ENCODE data around the gene ABCG4.

The ABCG4 gene

DNA sequence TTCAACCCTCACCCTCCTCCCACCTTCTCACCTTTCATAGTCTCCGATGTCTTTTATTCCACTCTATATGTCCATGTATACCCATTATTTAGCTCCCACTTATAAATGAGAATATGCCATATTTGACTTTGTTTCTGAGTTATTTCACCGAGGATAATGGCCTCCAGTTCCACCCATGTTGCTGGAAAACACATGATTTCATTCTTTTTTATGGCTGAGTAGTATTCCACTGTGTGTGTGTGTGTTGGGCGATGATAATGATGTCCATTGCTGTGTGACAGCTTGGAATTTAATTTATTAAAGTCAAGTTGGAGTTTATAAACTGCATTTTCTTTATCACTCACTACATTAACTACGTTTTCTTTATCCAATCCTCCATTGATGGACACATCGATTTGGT is 30.6 kb upstream of the ABCG4 start:
- TF ChIP-seq, protein P1, sequence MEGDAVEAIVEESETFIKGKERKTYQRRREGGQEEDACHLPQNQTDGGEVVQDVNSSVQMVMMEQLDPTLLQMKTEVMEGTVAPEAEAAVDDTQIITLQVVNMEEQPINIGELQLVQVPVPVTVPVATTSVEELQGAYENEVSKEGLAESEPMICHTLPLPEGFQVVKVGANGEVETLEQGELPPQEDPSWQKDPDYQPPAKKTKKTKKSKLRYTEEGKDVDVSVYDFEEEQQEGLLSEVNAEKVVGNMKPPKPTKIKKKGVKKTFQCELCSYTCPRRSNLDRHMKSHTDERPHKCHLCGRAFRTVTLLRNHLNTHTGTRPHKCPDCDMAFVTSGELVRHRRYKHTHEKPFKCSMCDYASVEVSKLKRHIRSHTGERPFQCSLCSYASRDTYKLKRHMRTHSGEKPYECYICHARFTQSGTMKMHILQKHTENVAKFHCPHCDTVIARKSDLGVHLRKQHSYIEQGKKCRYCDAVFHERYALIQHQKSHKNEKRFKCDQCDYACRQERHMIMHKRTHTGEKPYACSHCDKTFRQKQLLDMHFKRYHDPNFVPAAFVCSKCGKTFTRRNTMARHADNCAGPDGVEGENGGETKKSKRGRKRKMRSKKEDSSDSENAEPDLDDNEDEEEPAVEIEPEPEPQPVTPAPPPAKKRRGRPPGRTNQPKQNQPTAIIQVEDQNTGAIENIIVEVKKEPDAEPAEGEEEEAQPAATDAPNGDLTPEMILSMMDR (conservative IDR thresholded peaks at IDR 0.05), result no peak
- TF ChIP-seq ZFX (IDR thresholded peaks at IDR 0.05), result no peak
- H3K27ac ChIP-seq, result no peak overlapping the region

DNA sequence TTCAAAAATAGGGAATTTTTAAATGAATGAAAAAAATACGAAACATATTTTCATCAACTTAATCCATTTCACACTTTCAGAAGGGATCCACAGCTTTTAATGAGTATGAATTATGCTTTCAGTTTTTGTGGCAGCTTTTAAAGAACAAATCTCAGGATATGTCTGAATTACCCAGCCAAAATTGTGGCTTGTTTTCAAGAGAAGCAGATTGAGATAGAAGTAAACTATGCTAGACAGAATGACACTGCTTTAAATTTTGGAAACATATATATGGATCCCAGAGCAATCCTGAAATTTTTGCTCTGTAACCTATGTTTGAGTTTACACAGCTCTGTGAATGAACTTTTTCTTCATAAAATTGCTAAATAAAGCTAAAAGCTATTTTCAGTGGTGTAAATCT is 29.9 kb upstream of the ABCG4 start:
- H3K27ac ChIP-seq, result no peak overlapping the region
- TF ChIP-seq ZFX (IDR thresholded peaks at IDR 0.05), result no peak

DNA sequence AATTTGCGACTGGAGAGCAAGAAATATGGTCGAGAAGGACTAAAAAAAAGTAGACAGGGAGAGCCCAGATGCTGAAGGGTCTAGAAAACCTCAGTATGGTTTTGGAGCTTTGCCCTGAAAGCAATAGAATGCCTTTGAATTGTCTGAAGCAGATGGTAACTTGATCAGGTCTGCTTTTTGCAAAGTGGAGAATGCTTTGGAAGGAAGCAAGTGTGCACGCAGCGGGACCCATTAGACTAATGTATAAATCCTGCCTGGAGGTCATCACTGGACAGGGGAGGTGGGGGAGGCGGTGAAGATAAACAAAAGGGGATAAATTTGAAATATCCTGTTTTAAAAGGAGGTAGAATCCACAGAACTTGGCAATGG is 28.2 kb upstream of the ABCG4 start:
- TF ChIP-seq ZFX (IDR thresholded peaks at IDR 0.05), result no peak
- H3K27ac ChIP-seq, result peak overlapping the region; percentile 78

DNA sequence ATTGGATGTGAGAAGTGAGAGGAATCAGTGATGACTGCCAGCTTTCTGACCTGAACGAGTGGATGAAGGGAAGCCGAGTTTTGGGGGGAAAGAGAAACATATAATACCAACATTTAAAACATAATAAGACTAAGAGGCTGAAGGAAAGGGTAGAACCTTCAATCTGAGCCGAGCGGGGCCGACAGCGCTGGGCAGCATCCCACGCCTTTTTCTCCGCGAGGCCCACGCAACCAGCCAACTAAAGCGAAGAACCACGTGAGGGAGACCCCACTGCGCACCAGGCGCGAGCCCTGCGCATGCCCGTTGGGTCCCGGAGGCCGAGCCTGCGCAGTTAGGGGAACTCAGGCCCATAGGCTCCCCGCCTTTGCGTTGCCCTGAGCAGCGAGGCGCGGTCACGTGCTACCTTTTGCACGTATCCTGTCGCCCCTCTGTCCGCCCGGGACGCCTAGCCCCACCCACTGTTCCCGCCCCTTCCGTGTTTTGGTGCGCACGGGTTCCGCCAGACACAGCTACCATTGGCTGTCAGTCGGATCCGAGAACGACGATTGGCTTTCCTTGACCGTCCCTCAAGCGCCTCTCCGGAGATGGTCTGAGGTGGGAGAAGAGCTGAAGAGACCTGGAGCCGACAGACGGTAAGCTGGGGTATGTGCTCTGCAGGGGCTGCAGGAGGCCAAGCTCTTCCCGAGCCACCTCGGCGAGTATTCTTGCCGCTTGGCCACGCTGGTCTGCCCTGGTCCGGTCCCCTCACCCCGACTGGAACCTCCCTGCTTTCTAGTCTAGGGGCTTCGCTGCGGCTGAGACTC is 27.6 kb upstream of the ABCG4 start, which contains the start of gene HINFP:
Gene HINFP (plus strand): TSS at position 573 of the 803 bp plus-strand sequence. CDS start 5,365 bp downstream, outside the sequence.
- peak within 1 kb of the TSS; percentile 78 for H3K27ac ChIP-seq
- no peak for TF ChIP-seq ZFX (IDR thresholded peaks at IDR 0.05)
- TF ChIP-seq, protein P1 (conservative IDR thresholded peaks at IDR 0.05), result no peak

DNA sequence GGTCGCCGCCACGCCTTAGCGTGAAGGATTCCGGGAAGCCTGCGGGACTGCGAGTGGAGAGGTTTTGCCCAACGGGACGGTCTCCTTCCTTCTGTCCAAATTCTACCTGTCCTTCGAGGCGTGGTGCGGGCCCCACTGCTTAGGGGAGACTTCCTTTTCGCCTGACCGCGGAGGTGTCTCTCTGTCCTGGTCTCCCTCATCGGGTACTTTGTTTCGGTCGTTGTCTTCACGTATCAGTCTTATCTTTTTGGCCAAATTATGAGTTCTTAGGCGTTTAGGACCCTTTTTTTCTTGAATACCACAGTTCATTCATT is 27.1 kb upstream of the ABCG4 start:
- H3K27ac ChIP-seq, result peak overlapping the region; percentile 78
- no peak for TF ChIP-seq ZFX (IDR thresholded peaks at IDR 0.05)
- TF ChIP-seq, protein P1 (conservative IDR thresholded peaks at IDR 0.05), result no peak

DNA sequence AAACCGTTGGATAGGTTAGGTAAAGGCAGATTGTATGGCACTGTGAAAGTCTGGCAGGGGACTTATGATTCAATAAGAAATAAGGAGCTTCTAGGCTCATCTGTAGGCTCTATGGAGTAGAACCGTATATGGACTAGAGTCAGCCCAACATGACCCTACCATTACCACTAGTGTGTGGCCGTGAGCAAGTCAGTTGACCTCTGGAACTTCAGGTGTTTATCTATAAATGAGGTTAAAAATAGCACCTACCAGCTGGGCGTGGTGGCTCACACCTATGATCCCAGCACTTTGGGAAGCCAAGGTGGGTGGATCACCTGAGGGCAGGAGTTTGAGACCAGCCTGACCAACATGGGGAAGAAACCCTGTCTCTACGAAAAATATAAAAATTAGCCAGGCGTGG is 23.0 kb upstream of the ABCG4 start:
- TF ChIP-seq, protein P1 (conservative IDR thresholded peaks at IDR 0.05), result no peak
- TF ChIP-seq ZFX (IDR thresholded peaks at IDR 0.05), result no peak
- no peak overlapping the region for H3K27ac ChIP-seq

DNA sequence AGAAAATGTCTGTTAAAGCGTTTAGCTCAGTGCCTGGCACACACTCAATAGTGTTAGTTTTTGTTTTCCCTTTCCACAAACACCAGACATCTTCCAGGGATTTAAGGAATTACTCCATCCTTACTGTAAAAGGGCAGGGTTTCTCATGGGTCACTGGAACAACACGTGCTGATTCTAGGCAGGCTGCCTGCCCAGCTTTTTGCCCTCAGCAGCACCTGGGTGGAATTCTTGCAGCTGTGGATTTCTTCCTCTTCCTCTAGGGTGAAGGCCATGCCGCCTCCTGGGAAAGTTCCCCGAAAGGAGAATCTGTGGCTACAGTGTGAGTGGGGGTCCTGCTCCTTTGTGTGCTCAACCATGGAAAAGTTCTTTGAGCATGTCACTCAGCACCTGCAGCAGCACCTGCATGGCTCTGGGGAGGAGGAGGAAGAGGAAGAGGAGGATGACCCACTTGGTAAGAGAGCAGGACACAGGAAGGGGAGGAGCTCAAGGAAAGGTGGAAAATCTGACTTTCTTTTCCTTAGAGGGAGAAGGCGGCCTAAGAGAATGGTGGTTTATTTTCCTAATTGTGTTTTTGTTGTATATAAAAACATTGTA is 22.1 kb upstream of the ABCG4 start:
- TF ChIP-seq ZFX (IDR thresholded peaks at IDR 0.05), result no peak
- TF ChIP-seq, protein P1 (conservative IDR thresholded peaks at IDR 0.05), result no peak

DNA sequence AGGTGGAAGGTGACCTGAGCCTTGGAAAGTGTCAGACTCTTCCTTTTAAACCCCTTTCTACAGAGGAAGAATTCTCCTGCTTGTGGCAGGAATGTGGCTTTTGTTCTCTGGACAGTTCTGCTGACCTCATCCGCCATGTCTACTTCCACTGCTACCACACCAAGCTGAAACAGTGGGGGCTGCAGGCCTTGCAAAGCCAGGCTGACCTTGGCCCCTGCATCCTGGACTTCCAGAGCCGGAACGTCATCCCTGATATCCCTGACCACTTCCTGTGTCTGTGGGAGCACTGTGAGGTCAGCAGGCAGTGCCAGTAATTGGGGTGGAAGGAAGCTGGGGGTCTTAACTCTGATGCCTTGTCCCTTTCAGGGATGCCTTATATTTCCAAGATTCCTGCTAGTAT is 18.2 kb upstream of the ABCG4 start:
- TF ChIP-seq ZFX (IDR thresholded peaks at IDR 0.05), result no peak
- TF ChIP-seq, protein P1 (conservative IDR thresholded peaks at IDR 0.05), result no peak
- H3K27ac ChIP-seq, result no peak overlapping the region

More for the DNA sequence above, 22.1 kb upstream of the ABCG4 start:
- peak overlapping the region; percentile 12; the same call in 1 of the 2 replicates for H3K27ac ChIP-seq
